Chondrocyte (in vitro differentiated cells): ENCODE data around the gene EXOC3L1. TPM values are rescaled to one million over a fixed set of nuclear protein-coding genes. Genes with fewer than 3 reads are reported as not detected.

Source experiments
- DNase-seq: peaks from one replicate; pipeline ENCODE4 v3.0.0; 2021; ENCODE audit warnings: mixed read lengths, low spot score
- H3K27ac Mint-ChIP-seq: one replicate; pipeline ENCODE4 v1.8.0; 2021; ENCODE audit warnings: mild to moderate bottlenecking, moderate library complexity, mixed read lengths; ENCODE audit not compliant: unreplicated experiment
- H3K27me3 Mint-ChIP-seq: 2 replicates; pipeline ENCODE4 v1.8.0; 2021; ENCODE audit warnings: low read depth, mixed read lengths
- H3K36me3 Mint-ChIP-seq: 2 replicates; pipeline ENCODE4 v1.8.0; 2021; ENCODE audit warnings: low read depth, mixed read lengths
- H3K4me1 Mint-ChIP-seq: 2 replicates; pipeline ENCODE4 v1.8.0; 2021; ENCODE audit warnings: low read depth, mild to moderate bottlenecking, mixed read lengths
- H3K4me3 Mint-ChIP-seq: one replicate; pipeline ENCODE4 v1.8.0; 2021; ENCODE audit warnings: mild to moderate bottlenecking, moderate library complexity, mixed read lengths; ENCODE audit not compliant: unreplicated experiment
- H3K9me3 Mint-ChIP-seq: 2 replicates; pipeline ENCODE4 v1.8.0; 2021; ENCODE audit warnings: low read depth, mixed read lengths
- total RNA-seq: library from RNA; stranded (reverse); gene quantifications from 3 replicates; pipeline ENCODE4 v1.2.1, GENCODE V29; 2021
- TF ChIP-seq, protein P1 (sequence below): fragments of 200-600 bp; sonication (generic); IDR thresholded peaks from 2 replicates; pipeline ENCODE4 v1.5.0; 2021; ENCODE audit warnings: antibody characterized with exemption, mild to moderate bottlenecking, moderate library complexity

Gene EXOC3L1
- total RNA-seq, 1 donor from 2014 or later = not detected

- DNase-seq = no peak
- peaks cover 19% of the 10 kb centered on the region for H3K4me1 Mint-ChIP-seq
- peaks cover 10% of the 10 kb centered on the region for H3K27me3 Mint-ChIP-seq
- TF ChIP-seq, protein P1, sequence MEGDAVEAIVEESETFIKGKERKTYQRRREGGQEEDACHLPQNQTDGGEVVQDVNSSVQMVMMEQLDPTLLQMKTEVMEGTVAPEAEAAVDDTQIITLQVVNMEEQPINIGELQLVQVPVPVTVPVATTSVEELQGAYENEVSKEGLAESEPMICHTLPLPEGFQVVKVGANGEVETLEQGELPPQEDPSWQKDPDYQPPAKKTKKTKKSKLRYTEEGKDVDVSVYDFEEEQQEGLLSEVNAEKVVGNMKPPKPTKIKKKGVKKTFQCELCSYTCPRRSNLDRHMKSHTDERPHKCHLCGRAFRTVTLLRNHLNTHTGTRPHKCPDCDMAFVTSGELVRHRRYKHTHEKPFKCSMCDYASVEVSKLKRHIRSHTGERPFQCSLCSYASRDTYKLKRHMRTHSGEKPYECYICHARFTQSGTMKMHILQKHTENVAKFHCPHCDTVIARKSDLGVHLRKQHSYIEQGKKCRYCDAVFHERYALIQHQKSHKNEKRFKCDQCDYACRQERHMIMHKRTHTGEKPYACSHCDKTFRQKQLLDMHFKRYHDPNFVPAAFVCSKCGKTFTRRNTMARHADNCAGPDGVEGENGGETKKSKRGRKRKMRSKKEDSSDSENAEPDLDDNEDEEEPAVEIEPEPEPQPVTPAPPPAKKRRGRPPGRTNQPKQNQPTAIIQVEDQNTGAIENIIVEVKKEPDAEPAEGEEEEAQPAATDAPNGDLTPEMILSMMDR = no peak
- no peak overlapping the region for H3K27ac Mint-ChIP-seq
- no peaks in the 10 kb centered on the region for H3K9me3 Mint-ChIP-seq
- no peaks in the 10 kb centered on the region for H3K36me3 Mint-ChIP-seq
- H3K4me3 Mint-ChIP-seq = peak overlapping the region; percentile 66
These were observed 35.2 kb downstream of the EXOC3L1 start for GRCh38 chr16:67154578-67155294.

DNA sequence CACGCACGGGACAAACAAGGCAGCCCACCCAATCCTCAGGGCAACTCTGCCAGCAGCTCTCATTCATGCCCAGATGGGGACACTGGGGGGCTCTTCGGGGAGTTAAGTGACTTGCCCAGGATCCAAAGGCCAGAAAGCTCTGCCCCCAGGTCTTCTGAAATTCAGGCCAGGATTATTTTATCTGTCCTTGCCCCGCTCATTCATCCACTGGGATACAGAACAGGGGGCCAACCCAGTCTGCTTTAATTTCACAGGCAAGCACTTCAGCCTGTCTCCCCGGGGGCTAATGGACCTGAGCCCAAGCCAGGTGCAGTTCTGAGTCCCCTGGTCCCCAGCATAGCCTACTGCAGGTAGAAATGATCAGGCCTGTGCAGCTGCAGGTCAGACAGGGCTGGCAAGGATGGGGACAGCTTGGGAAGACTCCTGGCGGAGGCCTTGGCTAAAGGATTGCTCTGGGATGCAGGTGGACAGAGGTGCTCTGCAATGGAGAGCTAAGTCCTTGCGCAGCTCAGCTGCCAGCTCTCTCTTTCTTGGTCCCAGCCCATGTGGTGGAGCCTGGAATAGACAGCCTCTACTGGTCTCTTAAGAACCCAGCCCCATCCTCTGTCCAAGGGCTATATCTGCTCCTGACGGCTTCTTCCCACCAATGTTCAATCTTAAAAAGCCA is 38.4 kb downstream of the EXOC3L1 start:
- no peak for DNase-seq
- Mint-ChIP-seq H3K27ac (peak overlapping the region; percentile 87), H3K36me3 (peaks cover 9% of the 10 kb centered on the region), H3K27me3 (peaks cover 8% of the 10 kb centered on the region), H3K4me3 (peak overlapping the region; percentile 78), H3K4me1 (peaks cover 24% of the 10 kb centered on the region), H3K9me3 (no peaks in the 10 kb centered on the region)
- TF ChIP-seq, protein P1 = no peak

- Mint-ChIP-seq H3K4me1 (peaks cover 24% of the 10 kb centered on the region), H3K36me3 (peaks cover 9% of the 10 kb centered on the region), H3K27ac (peak within 1 kb of the TSS; percentile 87), H3K27me3 (peaks cover 2% of the 10 kb centered on the region), H3K9me3 (no peaks in the 10 kb centered on the region), H3K4me3 (peak within 1 kb of the TSS; percentile 78)
- TF ChIP-seq, protein P1 = no peak
- DNase-seq = no peak
These were observed 39.0 kb downstream of the EXOC3L1 start, which contains the start of gene B3GNT9 for GRCh38 chr16:67150833-67151396. B3GNT9 (minus strand) TSS chr16:67150998; CDS start chr16:67150485, 513 bp downstream.

DNA sequence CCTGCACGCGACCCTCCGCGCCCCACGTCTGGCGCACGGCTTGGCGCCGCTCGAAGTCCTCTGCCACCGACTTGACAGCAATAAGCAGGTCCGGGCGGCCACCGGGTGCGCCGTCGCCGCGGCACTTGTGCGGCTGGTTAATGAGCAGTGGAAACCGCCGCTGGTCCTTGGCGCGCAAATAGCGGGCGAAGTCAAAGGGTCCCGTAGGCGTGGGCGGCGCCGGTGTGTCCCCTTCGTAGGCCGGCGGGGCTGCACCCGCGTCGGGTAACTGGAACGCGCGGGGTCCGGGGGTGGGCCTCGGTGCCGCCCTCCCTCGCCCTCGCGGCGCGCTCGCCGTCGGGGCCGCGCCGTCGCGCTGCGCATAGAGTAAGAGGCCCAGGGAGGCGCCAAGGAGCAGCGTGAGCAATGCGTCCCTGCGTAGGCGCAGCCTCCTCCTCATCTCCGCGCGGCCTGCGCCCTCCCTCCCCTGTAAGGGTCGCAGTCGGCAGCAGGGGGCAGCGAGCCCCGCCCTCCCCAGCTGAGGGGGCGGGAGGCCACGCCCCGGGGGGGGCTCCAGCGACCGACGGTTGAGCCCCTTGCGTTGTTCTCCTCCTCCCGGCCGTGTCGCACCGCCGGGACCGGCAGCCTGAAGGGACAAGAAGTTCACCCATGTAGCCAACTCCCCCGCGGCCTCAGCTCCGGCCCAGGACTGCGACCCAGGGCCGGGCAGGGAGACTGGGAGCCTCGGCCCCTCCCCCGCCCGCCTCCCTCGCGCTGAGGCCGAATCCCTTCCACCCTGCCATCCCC is 39.7 kb downstream of the EXOC3L1 start:
- peaks cover 9% of the 10 kb centered on the region for H3K36me3 Mint-ChIP-seq
- H3K4me3 Mint-ChIP-seq = peak overlapping the region; percentile 78
- H3K27me3 Mint-ChIP-seq = no peaks in the 10 kb centered on the region
- no peaks in the 10 kb centered on the region for H3K9me3 Mint-ChIP-seq
- peak overlapping the region; percentile 87 for H3K27ac Mint-ChIP-seq
- H3K4me1 Mint-ChIP-seq = peaks cover 23% of the 10 kb centered on the region
- DNase-seq = no peak
- TF ChIP-seq, protein P1 = peak; percentile 61
